Panc1 (cell line): ENCODE data around the gene EIF4E3.

Experiments used
- CTCF ChIP-seq: fragments of 450-650 bp; IDR thresholded peaks from 2 replicates; pipeline ENCODE4 v1.5.1; 2017; ENCODE audit warnings: mild to moderate bottlenecking
- POLR2AphosphoS5 ChIP-seq: IDR thresholded peaks from 2 replicates; pipeline ENCODE4 v1.6.1; 2012; ENCODE audit warnings: mild to moderate bottlenecking, low read depth, low read length, moderate library complexity

GRCh38 chr3:71673486-71673885, 51.7 kb downstream of the EIF4E3 start:
- TF ChIP-seq CTCF, result no peak
- no peak for TF ChIP-seq POLR2AphosphoS5
